Measurements from ENCODE around the gene SELENOM.

DNA sequence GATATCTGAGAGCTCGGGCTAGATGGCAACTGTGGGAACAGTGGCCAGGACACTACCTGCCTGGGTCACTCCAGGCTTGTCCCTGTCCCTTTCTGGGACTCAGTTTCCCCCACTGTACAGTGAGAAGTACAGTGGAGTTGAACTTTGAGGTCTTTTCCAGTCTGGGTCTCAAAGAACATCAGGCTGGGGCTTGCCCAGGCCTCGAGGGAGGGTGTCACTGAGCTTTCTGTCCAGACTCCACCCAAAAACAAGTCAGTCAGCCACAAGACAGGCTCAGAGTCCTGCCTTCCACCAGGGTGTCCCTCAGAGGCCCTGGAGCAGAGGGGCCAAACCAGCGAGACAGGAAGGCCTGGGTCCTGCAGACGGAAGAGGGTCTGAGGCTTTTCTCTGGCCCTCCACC lies 34.9 kb upstream of the SELENOM start:
- TF ChIP-seq, protein P1, sequence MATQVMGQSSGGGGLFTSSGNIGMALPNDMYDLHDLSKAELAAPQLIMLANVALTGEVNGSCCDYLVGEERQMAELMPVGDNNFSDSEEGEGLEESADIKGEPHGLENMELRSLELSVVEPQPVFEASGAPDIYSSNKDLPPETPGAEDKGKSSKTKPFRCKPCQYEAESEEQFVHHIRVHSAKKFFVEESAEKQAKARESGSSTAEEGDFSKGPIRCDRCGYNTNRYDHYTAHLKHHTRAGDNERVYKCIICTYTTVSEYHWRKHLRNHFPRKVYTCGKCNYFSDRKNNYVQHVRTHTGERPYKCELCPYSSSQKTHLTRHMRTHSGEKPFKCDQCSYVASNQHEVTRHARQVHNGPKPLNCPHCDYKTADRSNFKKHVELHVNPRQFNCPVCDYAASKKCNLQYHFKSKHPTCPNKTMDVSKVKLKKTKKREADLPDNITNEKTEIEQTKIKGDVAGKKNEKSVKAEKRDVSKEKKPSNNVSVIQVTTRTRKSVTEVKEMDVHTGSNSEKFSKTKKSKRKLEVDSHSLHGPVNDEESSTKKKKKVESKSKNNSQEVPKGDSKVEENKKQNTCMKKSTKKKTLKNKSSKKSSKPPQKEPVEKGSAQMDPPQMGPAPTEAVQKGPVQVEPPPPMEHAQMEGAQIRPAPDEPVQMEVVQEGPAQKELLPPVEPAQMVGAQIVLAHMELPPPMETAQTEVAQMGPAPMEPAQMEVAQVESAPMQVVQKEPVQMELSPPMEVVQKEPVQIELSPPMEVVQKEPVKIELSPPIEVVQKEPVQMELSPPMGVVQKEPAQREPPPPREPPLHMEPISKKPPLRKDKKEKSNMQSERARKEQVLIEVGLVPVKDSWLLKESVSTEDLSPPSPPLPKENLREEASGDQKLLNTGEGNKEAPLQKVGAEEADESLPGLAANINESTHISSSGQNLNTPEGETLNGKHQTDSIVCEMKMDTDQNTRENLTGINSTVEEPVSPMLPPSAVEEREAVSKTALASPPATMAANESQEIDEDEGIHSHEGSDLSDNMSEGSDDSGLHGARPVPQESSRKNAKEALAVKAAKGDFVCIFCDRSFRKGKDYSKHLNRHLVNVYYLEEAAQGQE (IDR thresholded peaks at IDR 0.05; ENCODE audit: insufficient replicate concordance, low read depth): no peak
- TF ChIP-seq, protein P2, sequence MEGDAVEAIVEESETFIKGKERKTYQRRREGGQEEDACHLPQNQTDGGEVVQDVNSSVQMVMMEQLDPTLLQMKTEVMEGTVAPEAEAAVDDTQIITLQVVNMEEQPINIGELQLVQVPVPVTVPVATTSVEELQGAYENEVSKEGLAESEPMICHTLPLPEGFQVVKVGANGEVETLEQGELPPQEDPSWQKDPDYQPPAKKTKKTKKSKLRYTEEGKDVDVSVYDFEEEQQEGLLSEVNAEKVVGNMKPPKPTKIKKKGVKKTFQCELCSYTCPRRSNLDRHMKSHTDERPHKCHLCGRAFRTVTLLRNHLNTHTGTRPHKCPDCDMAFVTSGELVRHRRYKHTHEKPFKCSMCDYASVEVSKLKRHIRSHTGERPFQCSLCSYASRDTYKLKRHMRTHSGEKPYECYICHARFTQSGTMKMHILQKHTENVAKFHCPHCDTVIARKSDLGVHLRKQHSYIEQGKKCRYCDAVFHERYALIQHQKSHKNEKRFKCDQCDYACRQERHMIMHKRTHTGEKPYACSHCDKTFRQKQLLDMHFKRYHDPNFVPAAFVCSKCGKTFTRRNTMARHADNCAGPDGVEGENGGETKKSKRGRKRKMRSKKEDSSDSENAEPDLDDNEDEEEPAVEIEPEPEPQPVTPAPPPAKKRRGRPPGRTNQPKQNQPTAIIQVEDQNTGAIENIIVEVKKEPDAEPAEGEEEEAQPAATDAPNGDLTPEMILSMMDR (IDR thresholded peaks at IDR 0.05; ENCODE audit: insufficient read depth, low read length): no peak
- TF ChIP-seq SPI1 (IDR thresholded peaks at IDR 0.05; ENCODE audit: borderline replicate concordance, low read depth) (no peak), GABPA (IDR thresholded peaks at IDR 0.05; ENCODE audit: low read depth) (no peak)
